ENCODE measurements around the gene PDE4D. TPM values are rescaled to one million over a fixed set of nuclear protein-coding genes. Genes with fewer than 3 reads are reported as not detected.

The PDE4D gene
- total RNA-seq, 4 donors from 2014 or later, result 14.7 to 36.3 (median 24.7) TPM

- no peak for DNase-seq
- 88 to 94% methylated on average over 3 of the region's 3 CpGs for WGBS, 2 donors
- Histone ChIP-seq H3K36me3 (no peaks in the 10 kb centered on the region), H3K27ac (no peak overlapping the region), H3K4me1 (no peaks in the 10 kb centered on the region), H3K4me3 (replicated peaks in 1 of 3) (no peak overlapping the region), H3K27me3 (no peaks in the 10 kb centered on the region), H3K9me3 (no peaks in the 10 kb centered on the region)
- intact Hi-C loops (cut with DNase I), result no loop called here
- TF ChIP-seq CTCF (IDR thresholded peaks at IDR 0.05), result no peak
- TF ChIP-seq POLR2A (IDR thresholded peaks at IDR 0.05), result no peak
Measured at GRCh38 chr5:59571067-59571466, 322.5 kb downstream of the PDE4D start.

GRCh38 chr5:59569608-59570334, 323.8 kb downstream of the PDE4D start:
- WGBS, 2 donors, result 52 to 63% methylated on average over 3 of the region's 3 CpGs
- H3K9me3 ChIP-seq, result no peaks in the 10 kb centered on the region
- no peak overlapping the region for H3K27ac ChIP-seq
- no peak overlapping the region for H3K4me3 ChIP-seq (replicated peaks in 1 of 3)
- no peak for DNase-seq
- no peaks in the 10 kb centered on the region for H3K4me1 ChIP-seq
- H3K27me3 ChIP-seq, result no peaks in the 10 kb centered on the region
- TF ChIP-seq POLR2A (IDR thresholded peaks at IDR 0.05), result no peak
- no peak for TF ChIP-seq CTCF (IDR thresholded peaks at IDR 0.05)
- no peaks in the 10 kb centered on the region for H3K36me3 ChIP-seq
- intact Hi-C loops (cut with DNase I), result no loop called here

- H3K36me3 ChIP-seq, result no peaks in the 10 kb centered on the region
- 87 to 93% methylated on average over 4 of the region's 4 CpGs for WGBS, 2 donors
- H3K4me3 ChIP-seq (replicated peaks in 1 of 3), result no peak overlapping the region
- H3K27me3 ChIP-seq, result no peaks in the 10 kb centered on the region
- no peak for TF ChIP-seq CTCF (IDR thresholded peaks at IDR 0.05)
- no peak for TF ChIP-seq POLR2A (IDR thresholded peaks at IDR 0.05)
- intact Hi-C loops (cut with DNase I), result no loop called here
- no peaks in the 10 kb centered on the region for H3K4me1 ChIP-seq
- H3K27ac ChIP-seq, result no peak overlapping the region
- DNase-seq, result no peak
- no peaks in the 10 kb centered on the region for H3K9me3 ChIP-seq
Measured at GRCh38 chr5:59569158-59569557, 324.4 kb downstream of the PDE4D start.

- no peak for TF ChIP-seq POLR2A (IDR thresholded peaks at IDR 0.05)
- no peak for TF ChIP-seq CTCF (IDR thresholded peaks at IDR 0.05)
- no peak for DNase-seq
- Histone ChIP-seq H3K9me3 (no peaks in the 10 kb centered on the region), H3K27ac (no peak overlapping the region), H3K36me3 (no peaks in the 10 kb centered on the region), H3K4me3 (replicated peaks in 1 of 3) (no peak overlapping the region), H3K27me3 (no peaks in the 10 kb centered on the region), H3K4me1 (no peaks in the 10 kb centered on the region)
- intact Hi-C loops (cut with DNase I), result no loop called here
- 90% methylated on average over 2 of the region's 2 CpGs for WGBS, 2 donors
Measured at GRCh38 chr5:59568161-59568560, 325.4 kb downstream of the PDE4D start.

GRCh38 chr5:59565551-59565950, 328.0 kb downstream of the PDE4D start:
- TF ChIP-seq POLR2A (IDR thresholded peaks at IDR 0.05) (no peak), CTCF (IDR thresholded peaks at IDR 0.05) (no peak)
- H3K36me3 ChIP-seq, result no peaks in the 10 kb centered on the region
- 89 to 97% methylated on average over 2 of the region's 2 CpGs for WGBS, 2 donors

More at GRCh38 chr5:59565551-59565950, 328.0 kb downstream of the PDE4D start:
- no peaks in the 10 kb centered on the region for H3K27me3 ChIP-seq
- no peak for DNase-seq
- H3K4me1 ChIP-seq, result no peaks in the 10 kb centered on the region
- intact Hi-C loops (cut with DNase I), result no loop called here
- H3K4me3 ChIP-seq (replicated peaks in 1 of 3), result no peak overlapping the region
- H3K9me3 ChIP-seq, result no peaks in the 10 kb centered on the region
- no peak overlapping the region for H3K27ac ChIP-seq
